Aortic smooth muscle cell (primary cell): ENCODE measurements around the gene PRR32. TPM values are rescaled to one million over a fixed set of nuclear protein-coding genes. Genes with fewer than 3 reads are reported as not detected.

Experiments used
- total RNA-seq: library from RNA; depleted of rRNA; stranded (reverse); fragments of >200 nt; gene quantifications from 2 replicates; pipeline ENCODE4 v1.2.3, GENCODE V29; 2014

Gene PRR32, protein sequence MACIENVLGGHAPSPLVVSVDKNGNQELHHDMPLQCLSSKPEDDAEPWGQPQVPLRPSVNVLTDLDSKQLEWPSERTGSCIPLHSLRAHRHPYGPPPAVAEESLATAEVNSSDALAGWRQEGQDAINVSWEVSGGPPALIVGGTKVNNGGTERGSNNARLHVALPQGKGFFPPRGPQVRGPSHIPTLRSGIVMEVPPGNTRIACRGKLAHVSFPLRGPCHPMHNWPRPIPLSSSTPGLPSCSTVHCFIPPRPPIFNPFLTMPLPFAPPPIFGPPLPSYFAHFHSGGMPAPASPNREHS
- total RNA-seq: not detected in 2 replicates

DNA sequence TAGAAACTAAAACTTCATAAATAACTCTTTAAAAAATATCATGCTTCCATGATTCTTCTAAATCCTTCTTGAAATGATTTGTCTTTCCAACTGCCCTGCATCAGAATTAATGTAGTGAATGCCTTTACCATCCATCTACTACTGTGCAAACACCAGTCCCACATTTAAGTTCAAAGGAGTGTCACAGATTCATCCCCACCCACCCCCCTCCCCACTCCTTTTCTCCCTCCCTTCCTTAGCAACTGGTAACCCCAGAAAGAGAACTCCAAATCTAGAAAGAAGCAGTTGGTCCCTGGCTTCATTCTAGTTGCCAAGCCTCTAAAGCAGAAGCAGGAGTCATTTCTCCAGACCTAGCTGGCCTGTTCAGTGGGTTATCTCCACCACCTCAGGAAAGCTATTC, at the start of gene PRR32:
PRR32 (plus strand) TSS at position 301 of the 400 bp plus-strand sequence. CDS start 115 bp downstream, outside the sequence.

